Stimulated activated CD8-positive, alpha-beta memory T cell treated with anti-CD3 and anti-CD28 coated beads, Interleukin-2, amount 100 ng/mL, for 1 hour (primary cell): ENCODE results near the gene STIM1.

Experiments used
- DNase-seq, 2 donors: peaks; one replicate each; pipeline ENCODE4 v3.0.0-alpha.2; 2020; ENCODE audit warnings: low read depth in 2 of 2

Gene STIM1

DNA sequence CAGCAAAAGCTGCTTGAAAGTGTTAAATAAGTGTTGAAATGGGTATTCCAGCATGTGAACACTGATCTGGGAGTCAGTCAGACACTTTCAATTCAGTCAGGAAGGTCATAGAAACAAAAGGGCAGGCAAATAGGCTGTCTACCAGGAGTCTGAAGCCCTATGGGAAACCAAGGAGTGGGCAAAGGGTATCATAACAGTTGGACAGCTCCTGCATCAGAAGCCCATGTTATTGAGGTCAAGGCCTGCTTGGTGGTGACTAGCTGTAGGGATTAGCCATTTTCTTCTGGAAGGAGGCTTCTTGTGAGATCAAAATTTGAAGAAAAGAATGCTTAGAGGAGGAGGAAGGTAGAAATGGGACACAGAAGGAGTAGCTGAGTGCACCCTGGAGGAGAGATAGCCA is 97.3 kb downstream of the STIM1 start:
- no peak for DNase-seq

GRCh38 chr11:3953327-3953726 is 97.9 kb downstream of the STIM1 start:
- DNase-seq = no peak

GRCh38 chr11:3954448-3955298 is 99.2 kb downstream of the STIM1 start:
- no peak for DNase-seq

DNA sequence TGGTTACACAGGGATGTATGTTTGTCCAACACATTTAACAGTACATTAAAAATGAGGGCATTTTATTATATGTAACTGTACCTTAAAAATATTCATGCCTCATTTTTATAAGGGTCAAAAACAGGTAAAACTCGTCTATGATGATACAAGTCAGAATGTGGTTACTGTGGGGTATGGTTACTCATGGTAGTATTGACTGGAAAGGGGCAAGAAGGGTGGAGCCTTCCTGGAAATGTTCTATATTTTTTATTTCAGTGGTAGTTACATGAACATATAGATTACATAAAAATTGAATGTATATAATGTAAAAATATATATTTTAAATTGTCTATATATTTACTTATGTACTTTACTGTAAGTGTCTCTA is 99.8 kb downstream of the STIM1 start:
- no peak for DNase-seq

DNA sequence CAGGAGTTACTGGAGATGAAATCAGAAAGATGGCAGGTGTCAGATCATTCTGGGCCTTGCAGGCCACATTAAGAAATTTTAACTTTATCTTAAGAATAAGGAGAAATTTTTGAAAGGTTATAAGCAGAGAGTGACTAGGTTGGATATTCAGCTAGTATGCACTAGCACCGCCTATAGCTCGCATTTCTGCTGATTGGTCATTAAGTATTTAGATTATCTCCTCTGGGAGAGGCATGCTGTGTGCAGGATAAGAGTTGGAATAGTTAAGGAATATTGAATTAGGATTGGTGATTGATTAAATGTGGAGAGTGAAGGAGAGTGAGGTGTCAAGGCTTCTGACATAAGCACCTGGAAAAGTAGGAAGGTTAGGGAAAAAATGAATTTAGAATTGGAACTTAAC is 100.6 kb downstream of the STIM1 start:
- DNase-seq = no peak

GRCh38 chr11:3956748-3957147 is 101.3 kb downstream of the STIM1 start:
- DNase-seq = no peak

- no peak for DNase-seq
These were observed 102.0 kb downstream of the STIM1 start for GRCh38 chr11:3957437-3957836.

GRCh38 chr11:3958281-3958680 is 102.8 kb downstream of the STIM1 start:
- no peak for DNase-seq

DNA sequence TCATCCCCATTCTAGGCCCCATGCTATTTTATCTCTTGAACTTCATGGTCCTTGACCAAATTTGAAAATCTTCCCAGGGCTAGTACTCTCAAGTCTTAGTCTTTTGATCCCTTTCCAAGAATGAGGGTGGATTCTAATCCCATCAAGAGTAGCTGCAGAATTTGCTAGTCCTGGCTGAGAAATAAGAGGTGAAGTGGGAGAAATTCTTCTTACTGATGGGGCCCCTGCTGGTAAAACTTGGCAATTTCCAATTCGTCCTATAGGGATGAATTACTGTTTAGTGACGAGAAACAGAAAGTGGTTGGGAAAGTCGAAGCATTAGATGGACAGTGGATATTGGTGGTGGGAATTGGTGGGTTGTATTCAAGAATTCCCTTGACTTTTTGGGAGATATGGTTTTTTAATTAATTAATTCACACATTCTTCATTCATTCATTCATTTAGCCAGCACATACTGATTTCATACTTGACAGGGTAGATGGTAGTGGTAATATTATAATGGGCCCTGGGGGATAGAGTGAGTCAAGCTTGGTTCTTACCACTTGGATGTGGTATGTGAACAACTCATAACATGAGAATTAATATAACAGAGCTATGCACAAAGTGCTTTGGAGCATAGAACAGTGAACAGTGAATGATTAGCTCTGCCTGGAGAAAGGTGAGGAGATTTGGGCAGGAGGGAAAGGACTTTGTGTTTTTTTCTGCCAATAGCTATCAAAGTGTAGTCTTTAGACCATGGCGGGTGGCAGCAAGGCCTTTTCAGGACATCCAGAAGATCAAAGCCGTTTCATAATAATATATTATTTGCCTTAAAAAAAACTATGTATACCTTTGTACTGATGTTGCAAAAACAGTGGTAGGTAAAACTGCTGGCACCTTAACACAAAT is 103.8 kb downstream of the STIM1 start:
- no peak for DNase-seq

- DNase-seq = no peak
These were observed 104.4 kb downstream of the STIM1 start for GRCh38 chr11:3959903-3960265.

DNA sequence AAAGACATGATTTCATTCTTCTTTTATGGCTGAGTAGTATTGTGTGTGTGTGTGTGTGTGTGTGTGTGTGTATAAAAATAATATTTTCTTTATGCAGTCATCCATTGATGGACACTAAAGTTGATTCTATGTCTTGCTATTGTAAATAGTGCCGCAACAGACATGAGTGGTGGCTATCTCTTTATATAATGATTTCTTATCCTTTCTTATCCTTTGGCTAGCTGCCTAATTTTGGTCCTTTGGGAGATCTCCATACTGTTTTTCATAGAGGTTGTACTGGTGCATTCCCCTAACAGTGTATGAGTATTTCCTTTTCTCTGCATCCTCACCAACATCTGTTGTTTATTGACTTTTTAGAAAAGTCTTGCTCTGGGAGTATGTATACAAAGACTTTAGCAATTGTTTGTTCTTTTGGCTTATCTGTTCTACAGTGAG is 107.0 kb downstream of the STIM1 start:
- no peak for DNase-seq

DNA sequence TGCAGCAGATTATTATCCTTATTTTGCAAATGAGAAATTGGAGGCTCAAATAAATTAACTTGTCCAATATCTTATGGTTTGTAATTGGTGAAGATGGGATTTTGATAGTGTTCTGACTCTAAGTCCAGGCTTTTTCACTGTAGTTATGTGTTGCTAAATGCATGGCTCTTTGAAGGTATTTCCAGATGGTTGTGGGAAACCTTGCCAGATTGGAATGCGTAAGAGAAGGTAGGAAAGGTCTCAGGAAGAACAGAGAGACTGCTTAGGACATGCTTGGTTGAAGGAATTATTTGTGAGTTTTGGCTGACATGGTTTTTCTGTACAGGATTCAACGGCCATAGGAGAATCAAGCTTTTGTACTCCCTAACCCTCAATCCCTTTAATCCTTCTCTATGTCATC is 108.6 kb downstream of the STIM1 start:
- no peak for DNase-seq

GRCh38 chr11:3964935-3965604 is 109.6 kb downstream of the STIM1 start:
- no peak for DNase-seq

DNA sequence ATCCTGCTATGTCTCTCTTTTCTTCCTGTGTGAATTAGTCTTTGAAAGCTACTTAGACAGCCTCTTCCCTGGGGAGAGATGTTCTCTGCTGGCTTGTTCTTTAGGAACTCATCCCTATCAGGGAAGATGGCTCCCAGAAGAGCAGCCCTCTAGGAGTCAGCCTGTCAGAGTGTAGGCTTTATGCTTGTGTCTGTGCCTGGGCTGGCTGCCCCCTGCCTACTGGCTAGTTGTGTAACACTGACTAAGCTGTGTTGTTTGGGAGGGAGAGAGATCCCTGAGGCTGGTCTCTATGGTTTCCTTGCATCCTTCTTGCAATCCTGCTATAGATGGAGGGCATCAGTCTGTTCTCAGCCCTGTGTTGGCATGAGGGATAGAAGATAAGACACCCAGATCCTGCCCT is 112.2 kb downstream of the STIM1 start:
- DNase-seq = no peak

DNA sequence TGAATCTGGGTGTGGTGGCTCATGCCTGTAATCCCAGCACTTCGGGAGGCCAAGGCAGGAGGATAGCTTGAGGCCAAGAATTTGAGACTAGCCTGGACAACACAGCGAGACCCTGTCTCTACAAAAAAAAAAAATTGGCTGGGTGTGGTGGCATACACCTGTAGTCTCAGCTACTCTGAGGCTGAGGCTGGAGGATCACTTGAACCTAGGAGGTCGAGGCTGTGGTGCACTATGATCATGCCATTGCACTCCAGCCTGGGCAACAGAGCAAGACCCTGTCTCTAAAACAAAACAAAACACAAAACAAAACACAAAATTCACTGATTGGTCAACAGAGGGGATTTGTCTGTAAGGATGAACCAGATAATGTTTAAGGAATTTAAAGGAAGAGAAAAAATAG is 113.7 kb downstream of the STIM1 start:
- DNase-seq = no peak

DNA sequence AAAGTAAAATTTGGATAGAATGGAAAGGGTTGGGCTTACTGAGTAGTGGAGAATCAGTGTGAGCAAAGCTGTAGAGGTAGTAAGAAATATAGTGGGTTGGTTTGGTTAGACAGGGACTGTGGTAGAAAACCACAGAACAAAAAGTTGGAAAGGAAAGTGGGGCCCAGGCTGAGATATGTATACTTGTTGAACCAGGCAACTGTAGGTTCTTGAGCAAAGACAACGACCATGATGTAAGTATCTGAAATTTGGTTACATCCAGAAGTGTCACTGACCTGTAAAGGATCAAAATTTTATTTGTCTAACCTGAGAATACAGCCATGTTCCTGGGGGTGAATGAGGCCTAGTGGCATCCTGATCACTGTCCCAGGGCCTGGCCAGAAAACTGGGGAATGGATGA is 114.1 kb downstream of the STIM1 start:
- DNase-seq = no peak

DNA sequence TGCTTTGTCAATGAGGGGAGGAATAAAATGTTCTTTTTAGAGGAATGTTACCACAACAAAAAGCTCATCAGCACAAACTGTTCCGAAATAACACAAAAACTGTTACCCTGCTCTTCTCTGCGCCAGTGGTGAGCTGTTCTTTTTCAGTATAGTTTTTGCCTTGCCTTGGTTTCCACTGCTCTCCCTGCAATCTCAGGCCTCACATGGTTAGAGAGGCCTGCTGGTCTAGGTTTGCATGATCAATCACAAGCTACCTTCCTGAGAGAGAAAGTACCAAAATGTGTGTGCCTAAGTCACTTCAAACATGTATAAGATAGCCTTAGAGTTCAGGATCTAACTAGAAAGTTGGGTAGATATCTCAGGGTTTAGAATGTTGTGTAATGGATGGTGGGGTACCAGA is 114.6 kb downstream of the STIM1 start:
- no peak for DNase-seq

GRCh38 chr11:3971756-3972404 is 116.4 kb downstream of the STIM1 start:
- no peak for DNase-seq

- DNase-seq = no peak
These were observed 117.0 kb downstream of the STIM1 start for GRCh38 chr11:3972431-3972830.

GRCh38 chr11:3977078-3977477 is 121.6 kb downstream of the STIM1 start:
- DNase-seq = no peak

DNA sequence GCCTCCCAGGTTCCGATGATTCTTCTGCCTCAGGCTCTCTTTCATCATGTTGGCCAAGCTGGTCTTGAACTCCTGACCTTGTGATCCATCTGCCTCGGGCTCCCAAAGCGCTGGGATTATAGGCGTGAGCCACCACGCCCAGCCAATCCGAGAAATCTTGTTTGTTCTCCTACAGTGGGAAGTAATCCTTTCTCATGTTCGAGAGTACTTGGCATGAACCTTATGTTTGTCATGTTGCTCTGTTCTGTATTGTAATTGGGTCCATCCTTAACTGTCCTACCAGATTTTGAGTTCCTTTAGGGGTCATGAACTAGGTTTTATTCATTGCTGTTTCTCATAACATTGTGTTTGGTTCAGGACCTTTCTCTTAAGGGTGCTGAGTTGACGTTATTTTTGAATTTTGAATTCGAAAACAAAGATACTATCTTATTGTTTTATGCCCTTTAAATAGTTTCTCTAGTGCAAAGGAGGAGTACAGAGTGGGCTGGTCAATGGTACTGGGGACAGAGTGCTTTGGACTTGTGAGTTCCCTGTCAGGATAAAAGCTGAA is 125.7 kb downstream of the STIM1 start:
- DNase-seq = no peak

DNA sequence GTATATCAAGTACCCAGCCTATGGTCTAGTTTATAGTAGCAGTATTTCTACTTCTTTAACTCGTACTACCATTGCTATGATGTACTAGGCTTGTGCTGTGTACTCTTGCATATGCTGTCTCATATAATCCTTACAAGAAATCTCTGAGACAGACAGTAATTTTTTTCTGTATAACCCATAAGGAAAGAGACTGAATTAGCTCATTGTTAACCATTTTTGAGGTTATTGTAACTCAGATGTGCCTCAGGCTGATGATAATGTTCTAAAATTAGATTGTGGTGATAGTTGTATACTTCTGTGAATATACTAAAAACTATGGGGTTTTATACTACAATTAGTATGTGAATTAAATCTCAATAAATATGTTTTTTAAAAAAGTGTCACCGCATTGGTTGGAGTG is 127.0 kb downstream of the STIM1 start:
- no peak for DNase-seq
